SK-N-SH treated with all-trans-retinoic acid at 6 μM for 48 hours (cell line): Measurements from ENCODE around the gene OR51B5.

Source experiments
- ATAC-seq: fragments of 200-7000 bp; cut with Tn5 transposase; 3 replicates; pipeline ENCODE4 v1.9.1; 2020; ENCODE audit warnings: mild to moderate bottlenecking, moderate library complexity
- ARNTL ChIP-seq: fragments of 450-650 bp; formaldehyde crosslinking; IDR thresholded peaks from 2 replicates; pipeline ENCODE4 v1.5.0; 2020; ENCODE audit warnings: low read depth, mild to moderate bottlenecking, moderate library complexity, borderline replicate concordance
- BACH2 ChIP-seq: fragments of 250-450 bp; sonication (Bioruptor Pico); IDR thresholded peaks from 2 replicates; pipeline ENCODE4 v1.9.0; 2021; ENCODE audit warnings: mild to moderate bottlenecking, borderline replicate concordance
- CSDC2 ChIP-seq: fragments of 250-450 bp; sonication (Bioruptor Pico); IDR thresholded peaks from 2 replicates; pipeline ENCODE4 v1.5.0; 2020; ENCODE audit warnings: mild to moderate bottlenecking, moderate library complexity
- ESRRG ChIP-seq: fragments of 250-450 bp; sonication (Bioruptor Pico); IDR thresholded peaks from 2 replicates; pipeline ENCODE4 v1.6.1; 2021; ENCODE audit warnings: mild to moderate bottlenecking
- ISL1 ChIP-seq: fragments of 250-450 bp; sonication (Bioruptor Pico); IDR thresholded peaks from 2 replicates; pipeline ENCODE4 v2.1.2; 2022; ENCODE audit warnings: mild to moderate bottlenecking, moderate library complexity
- OSR1 ChIP-seq: fragments of 250-450 bp; sonication (Bioruptor Pico); IDR thresholded peaks from 2 replicates; pipeline ENCODE4 v1.8.0; 2022; ENCODE audit warnings: moderate library complexity, mild to moderate bottlenecking, inconsistent platforms
- PPARA ChIP-seq: fragments of 250-450 bp; sonication (Bioruptor Pico); IDR thresholded peaks from 2 replicates; pipeline ENCODE4 v1.5.0; 2020; ENCODE audit warnings: mild to moderate bottlenecking, borderline replicate concordance
- RARB ChIP-seq: fragments of 250-450 bp; sonication (Bioruptor Pico); IDR thresholded peaks from 2 replicates; pipeline ENCODE4 v1.8.0; 2021; ENCODE audit warnings: mild to moderate bottlenecking, moderate library complexity
- SNAI2 ChIP-seq: fragments of 250-450 bp; sonication (Bioruptor Pico); IDR thresholded peaks from 2 replicates; pipeline ENCODE4 v1.5.0; 2020; ENCODE audit warnings: mild to moderate bottlenecking, moderate library complexity
- TCF4 ChIP-seq: fragments of 250-450 bp; sonication (Bioruptor Pico); IDR thresholded peaks from 2 replicates; pipeline ENCODE4 v1.8.0; 2021; ENCODE audit warnings: mild to moderate bottlenecking, moderate library complexity, borderline replicate concordance
- TOX ChIP-seq: fragments of 250-450 bp; sonication (Bioruptor Pico); IDR thresholded peaks from 2 replicates; pipeline ENCODE4 v1.8.0; 2021; ENCODE audit warnings: mild to moderate bottlenecking, moderate library complexity, borderline replicate concordance
- ZC3H10 ChIP-seq: fragments of 250-450 bp; sonication (Bioruptor Pico); IDR thresholded peaks from 2 replicates; pipeline ENCODE4 v1.5.1; 2021; ENCODE audit warnings: mild to moderate bottlenecking, moderate library complexity
- ZFP3 ChIP-seq: fragments of 250-450 bp; sonication (Bioruptor Pico); IDR thresholded peaks from 2 replicates; pipeline ENCODE4 v1.5.0; 2020; ENCODE audit warnings: mild to moderate bottlenecking, moderate library complexity
- ZFP30 ChIP-seq: fragments of 450-650 bp; formaldehyde crosslinking; IDR thresholded peaks from 2 replicates; pipeline ENCODE4 v1.5.0; 2022; ENCODE audit warnings: mild to moderate bottlenecking, moderate library complexity
- ZNF565 ChIP-seq: fragments of 450-650 bp; formaldehyde crosslinking; conservative IDR thresholded peaks from 2 replicates; pipeline ENCODE4 v1.5.0; 2020; ENCODE audit warnings: low read depth, mild to moderate bottlenecking, moderate library complexity
- ZNF8 ChIP-seq: fragments of 450-650 bp; formaldehyde crosslinking; IDR thresholded peaks from 2 replicates; pipeline ENCODE4 v1.5.0; 2020; ENCODE audit warnings: mild to moderate bottlenecking, moderate library complexity
- TF ChIP-seq, protein P1 (sequence below): fragments of 250-450 bp; sonication (Bioruptor Pico); IDR thresholded peaks from 2 replicates; pipeline ENCODE4 v1.8.0; 2021; ENCODE audit warnings: low read depth, mild to moderate bottlenecking, moderate library complexity, borderline replicate concordance
- TF ChIP-seq, protein P2 (sequence below): fragments of 250-450 bp; sonication (Bioruptor Pico); IDR thresholded peaks from 2 replicates; pipeline ENCODE4 v1.5.1; 2020; ENCODE audit warnings: low read depth, mild to moderate bottlenecking, moderate library complexity
- TF ChIP-seq, protein P3 (sequence below): fragments of 250-450 bp; sonication (Bioruptor Pico); IDR thresholded peaks from 2 replicates; pipeline ENCODE4 v1.8.0; 2020; ENCODE audit warnings: mild to moderate bottlenecking, moderate library complexity, borderline replicate concordance

Gene OR51B5

DNA sequence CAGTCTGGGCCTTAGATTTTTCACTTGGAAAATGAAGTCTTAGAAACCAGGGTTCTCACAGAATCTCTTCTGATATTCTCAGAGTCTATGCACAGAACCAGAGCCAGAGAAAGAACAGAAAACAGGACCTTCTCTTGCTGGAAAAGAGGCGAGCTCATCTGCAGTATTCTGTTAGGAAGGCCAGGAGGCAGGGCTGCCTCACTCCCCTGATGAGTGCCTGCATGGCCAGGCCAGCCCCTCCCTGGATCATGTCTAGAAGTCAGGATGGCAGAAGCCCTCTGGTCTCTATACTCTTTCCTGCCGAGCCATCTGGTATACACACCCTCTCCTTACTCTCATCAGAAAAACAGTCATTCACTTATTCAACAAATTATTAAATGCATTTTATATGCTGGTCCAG is 41.0 kb upstream of the OR51B5 start:
- ATAC-seq: no peak
- no peak for TF ChIP-seq ZNF565 (CRISPR knock-in tag)
- TF ChIP-seq ZNF8 (CRISPR knock-in tag): no peak
- TF ChIP-seq, protein P1, sequence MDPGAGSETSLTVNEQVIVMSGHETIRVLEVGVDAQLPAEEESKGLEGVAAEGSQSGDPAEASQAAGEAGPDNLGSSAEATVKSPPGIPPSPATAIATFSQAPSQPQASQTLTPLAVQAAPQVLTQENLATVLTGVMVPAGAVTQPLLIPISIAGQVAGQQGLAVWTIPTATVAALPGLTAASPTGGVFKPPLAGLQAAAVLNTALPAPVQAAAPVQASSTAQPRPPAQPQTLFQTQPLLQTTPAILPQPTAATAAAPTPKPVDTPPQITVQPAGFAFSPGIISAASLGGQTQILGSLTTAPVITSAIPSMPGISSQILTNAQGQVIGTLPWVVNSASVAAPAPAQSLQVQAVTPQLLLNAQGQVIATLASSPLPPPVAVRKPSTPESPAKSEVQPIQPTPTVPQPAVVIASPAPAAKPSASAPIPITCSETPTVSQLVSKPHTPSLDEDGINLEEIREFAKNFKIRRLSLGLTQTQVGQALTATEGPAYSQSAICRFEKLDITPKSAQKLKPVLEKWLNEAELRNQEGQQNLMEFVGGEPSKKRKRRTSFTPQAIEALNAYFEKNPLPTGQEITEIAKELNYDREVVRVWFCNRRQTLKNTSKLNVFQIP (CRISPR knock-in tag): no peak
- no peak for TF ChIP-seq RARB
- no peak for TF ChIP-seq ZFP3 (CRISPR knock-in tag)
- TF ChIP-seq BACH2 (CRISPR knock-in tag): no peak
- no peak for TF ChIP-seq TOX (CRISPR knock-in tag)
- TF ChIP-seq, protein P2, sequence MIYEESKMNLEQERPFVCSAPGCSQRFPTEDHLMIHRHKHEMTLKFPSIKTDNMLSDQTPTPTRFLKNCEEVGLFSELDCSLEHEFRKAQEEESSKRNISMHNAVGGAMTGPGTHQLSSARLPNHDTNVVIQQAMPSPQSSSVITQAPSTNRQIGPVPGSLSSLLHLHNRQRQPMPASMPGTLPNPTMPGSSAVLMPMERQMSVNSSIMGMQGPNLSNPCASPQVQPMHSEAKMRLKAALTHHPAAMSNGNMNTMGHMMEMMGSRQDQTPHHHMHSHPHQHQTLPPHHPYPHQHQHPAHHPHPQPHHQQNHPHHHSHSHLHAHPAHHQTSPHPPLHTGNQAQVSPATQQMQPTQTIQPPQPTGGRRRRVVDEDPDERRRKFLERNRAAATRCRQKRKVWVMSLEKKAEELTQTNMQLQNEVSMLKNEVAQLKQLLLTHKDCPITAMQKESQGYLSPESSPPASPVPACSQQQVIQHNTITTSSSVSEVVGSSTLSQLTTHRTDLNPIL (CRISPR knock-in tag): no peak
- TF ChIP-seq, protein P3, sequence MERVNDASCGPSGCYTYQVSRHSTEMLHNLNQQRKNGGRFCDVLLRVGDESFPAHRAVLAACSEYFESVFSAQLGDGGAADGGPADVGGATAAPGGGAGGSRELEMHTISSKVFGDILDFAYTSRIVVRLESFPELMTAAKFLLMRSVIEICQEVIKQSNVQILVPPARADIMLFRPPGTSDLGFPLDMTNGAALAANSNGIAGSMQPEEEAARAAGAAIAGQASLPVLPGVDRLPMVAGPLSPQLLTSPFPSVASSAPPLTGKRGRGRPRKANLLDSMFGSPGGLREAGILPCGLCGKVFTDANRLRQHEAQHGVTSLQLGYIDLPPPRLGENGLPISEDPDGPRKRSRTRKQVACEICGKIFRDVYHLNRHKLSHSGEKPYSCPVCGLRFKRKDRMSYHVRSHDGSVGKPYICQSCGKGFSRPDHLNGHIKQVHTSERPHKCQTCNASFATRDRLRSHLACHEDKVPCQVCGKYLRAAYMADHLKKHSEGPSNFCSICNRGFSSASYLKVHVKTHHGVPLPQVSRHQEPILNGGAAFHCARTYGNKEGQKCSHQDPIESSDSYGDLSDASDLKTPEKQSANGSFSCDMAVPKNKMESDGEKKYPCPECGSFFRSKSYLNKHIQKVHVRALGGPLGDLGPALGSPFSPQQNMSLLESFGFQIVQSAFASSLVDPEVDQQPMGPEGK (CRISPR knock-in tag): no peak
- no peak for TF ChIP-seq ARNTL (CRISPR knock-in tag)
- TF ChIP-seq ESRRG (CRISPR knock-in tag): no peak
- no peak for TF ChIP-seq TCF4 (CRISPR knock-in tag)

DNA sequence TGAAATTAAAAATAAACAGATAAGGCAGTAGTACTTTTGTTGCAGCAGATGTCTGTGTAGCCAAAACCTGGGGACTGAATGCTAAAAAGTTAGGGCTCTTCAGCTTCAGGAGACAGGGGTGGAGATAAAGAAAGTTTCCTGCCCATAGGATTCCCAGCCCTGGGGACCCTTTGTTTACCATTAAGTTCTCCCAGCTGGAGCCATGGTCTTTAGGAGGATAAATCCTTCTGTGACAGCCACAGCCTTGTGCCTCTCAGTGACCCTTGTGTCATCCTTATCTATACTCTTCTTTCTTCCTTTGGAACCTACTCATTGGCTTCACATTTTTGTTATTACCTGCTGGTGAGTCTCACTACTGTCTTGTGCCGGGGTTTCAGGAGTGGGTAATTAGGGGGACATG is 40.3 kb upstream of the OR51B5 start, which contains the start of gene OR51M1:
TSS of gene OR51M1 (plus strand) at position 237 of the 400 bp plus-strand sequence. CDS start 5,587 bp downstream, outside the sequence.
- TF ChIP-seq ISL1 (no peak), CSDC2 (CRISPR knock-in tag) (no peak), SNAI2 (CRISPR knock-in tag) (no peak), TOX (CRISPR knock-in tag) (no peak), ZNF565 (CRISPR knock-in tag) (no peak), PPARA (CRISPR knock-in tag) (no peak), OSR1 (CRISPR knock-in tag) (no peak), ZFP30 (CRISPR knock-in tag) (no peak), ARNTL (CRISPR knock-in tag) (no peak), ZFP3 (CRISPR knock-in tag) (no peak), RARB (no peak), ZNF8 (CRISPR knock-in tag) (no peak)
- TF ChIP-seq, protein P2 (CRISPR knock-in tag): no peak
- TF ChIP-seq, protein P1 (CRISPR knock-in tag): no peak
- no peak for ATAC-seq

DNA sequence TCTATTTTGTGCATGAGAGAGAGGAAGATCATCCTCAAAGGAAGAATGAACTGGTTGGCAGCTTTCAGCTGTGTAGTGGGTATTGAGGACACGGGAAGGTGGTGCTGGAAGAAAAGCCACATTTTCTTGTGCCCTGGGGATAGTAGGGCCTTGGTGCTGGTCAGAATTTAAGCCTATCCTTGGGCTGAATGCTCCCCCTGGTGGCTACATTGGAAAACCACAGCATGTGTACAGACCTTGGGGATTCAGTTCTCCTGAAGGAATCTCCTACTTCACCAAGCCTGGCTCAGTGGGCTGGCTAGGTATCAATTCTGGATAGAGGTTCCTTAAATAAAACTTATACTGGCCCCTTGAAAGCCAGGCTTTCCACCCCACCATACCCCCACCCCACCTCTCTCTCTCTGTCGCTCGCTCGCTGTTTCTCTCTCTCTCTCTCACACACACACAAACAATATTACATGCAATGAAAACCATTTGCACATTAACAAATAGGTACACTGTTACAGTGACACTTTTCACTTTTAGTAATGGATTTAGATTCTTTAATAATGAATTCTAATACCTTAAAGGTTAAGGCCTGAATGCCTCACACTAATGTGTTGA is 37.5 kb upstream of the OR51B5 start:
- peak; percentile 100 for ATAC-seq
- TF ChIP-seq TCF4 (CRISPR knock-in tag) (no peak), ZC3H10 (no peak), ESRRG (CRISPR knock-in tag) (no peak), BACH2 (CRISPR knock-in tag) (no peak), OSR1 (CRISPR knock-in tag) (no peak)

DNA sequence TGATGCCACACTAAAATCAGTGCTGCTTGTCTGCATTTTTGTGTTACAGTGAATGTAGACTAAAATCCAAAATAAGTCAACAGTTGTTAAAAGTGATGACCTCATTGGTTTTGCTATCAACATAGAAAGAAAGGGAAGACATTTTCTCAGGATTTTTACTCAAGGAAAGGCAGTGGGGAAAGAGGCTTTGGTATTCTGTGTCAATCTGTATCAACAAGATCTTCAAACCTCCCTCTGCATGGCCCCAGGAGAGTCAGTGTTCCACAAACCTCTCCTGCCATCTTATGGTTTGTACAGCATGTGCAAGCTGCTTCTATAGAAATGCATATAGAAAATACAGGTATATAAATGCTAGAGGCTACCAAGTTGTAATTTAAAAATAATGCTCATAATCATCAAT is 26.5 kb upstream of the OR51B5 start:
- TF ChIP-seq OSR1 (CRISPR knock-in tag) (no peak), ZFP3 (CRISPR knock-in tag) (no peak)
- ATAC-seq: 0 out of 3 replicates have a peak, but pooled peaks have one; percentile 32
